Measurements from ENCODE around the gene TICAM1. TPM values are rescaled to one million over a fixed set of nuclear protein-coding genes. Genes with fewer than 3 reads are reported as not detected.
A peak's percentile ranks its signal among the peaks of the same experiment; 100 is the strongest.

Gene TICAM1
- total RNA-seq, 2 experiments from 2014 or later = 19.5 to 22.4 TPM

DNA sequence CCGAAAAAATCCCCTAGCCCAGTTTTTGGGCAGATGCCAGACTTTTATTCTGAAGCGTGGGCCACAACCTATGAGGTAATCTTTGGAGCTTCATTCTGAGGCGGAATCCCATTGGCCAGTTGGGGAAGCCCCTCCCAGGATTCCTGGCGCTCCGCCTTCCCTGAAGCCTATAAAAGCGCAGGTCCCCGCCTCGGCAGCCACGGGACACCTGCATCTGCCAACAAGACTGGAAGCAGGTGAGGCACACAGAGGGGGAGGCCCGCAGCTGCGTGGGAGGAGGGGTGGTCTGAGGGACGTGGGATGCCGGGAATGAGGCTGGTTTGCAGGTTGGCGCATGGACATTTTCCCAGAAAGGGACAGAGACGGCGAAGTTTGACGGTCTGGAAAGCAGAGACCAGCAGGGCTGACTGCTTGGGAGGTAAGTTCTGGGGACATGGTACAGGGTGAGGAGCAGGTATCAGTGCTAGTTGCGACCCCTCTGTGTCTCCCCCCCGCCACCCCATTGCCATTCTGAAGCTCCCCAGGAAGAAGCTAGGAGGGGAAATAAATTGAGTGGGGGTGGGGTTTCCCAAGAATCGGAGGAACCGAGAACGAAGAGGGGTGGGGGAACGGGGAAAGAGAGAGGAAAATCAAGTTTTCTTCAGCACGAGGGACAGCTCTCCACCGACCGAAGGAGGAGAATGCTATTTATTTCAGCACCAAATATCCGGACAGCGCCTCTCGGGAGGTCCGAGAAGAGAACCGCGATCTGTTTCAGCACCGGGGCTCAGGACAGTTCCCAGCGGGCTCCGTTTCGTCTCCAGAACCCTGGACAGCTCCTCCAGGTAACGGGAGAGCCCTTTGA is 62.4 kb downstream of the TICAM1 start:
- no peak overlapping the region for H3K27ac Mint-ChIP-seq
- no peaks in the 10 kb centered on the region for H3K9me3 Mint-ChIP-seq (ENCODE audit: low read depth)
- ATAC-seq (peak; percentile 63), DNase-seq (peak; percentile 87)
- H3K4me3 Mint-ChIP-seq = no peak overlapping the region
- no peaks in the 10 kb centered on the region for H3K36me3 Mint-ChIP-seq
- CTCF ChIA-PET = interaction anchor here (1.3 to 1.7 kb wide), 2 partner anchors 22 to 36 kb away, joined by 5 read pairs; partner anchors contain the start of gene FEM1A
- no peaks in the 10 kb centered on the region for H3K4me1 Mint-ChIP-seq
- H3K27me3 Mint-ChIP-seq = peaks cover 15% of the 10 kb centered on the region

Small RNA genes lying within 50 kb of the gene (microRNA-seq; reads per million reads assigned to microRNA genes)
- 10.2 reads per million, percentile 31 among the genes with 10 or more reads in this experiment for gene MIR7-3

Other genes starting within 250 kb of the TICAM1 start
- gene TNFAIP8L1, start 192.2 kb downstream of the TICAM1 start, total RNA-seq = 10 to 100 TPM; 15.7 to 20.1 TPM
- 10 to 100 TPM; 47.7 to 60.8 TPM for gene MYDGF, start 161.4 kb downstream of the TICAM1 start, total RNA-seq
- 10 to 100 TPM; 92.5 to 98.0 TPM for gene DPP9, start 107.9 kb downstream of the TICAM1 start, total RNA-seq
- 10 to 100 TPM; 11.5 to 16.8 TPM for gene FEM1A, start 40.0 kb downstream of the TICAM1 start, total RNA-seq
- gene PLIN3, start 36.0 kb upstream of the TICAM1 start, total RNA-seq = 10 to 100 TPM; 29.0 to 32.4 TPM
- gene ARRDC5, start 71.2 kb upstream of the TICAM1 start, total RNA-seq = under 1 TPM; 0.26 to 0.58 TPM
- 100 to 1,000 TPM; 149 to 154 TPM for gene UHRF1, start 77.8 kb upstream of the TICAM1 start, total RNA-seq
- gene KDM4B, start 137.4 kb upstream of the TICAM1 start, total RNA-seq = 10 to 100 TPM; 31.2 to 42.3 TPM